Measurements from ENCODE around the gene STUM.
A peak's percentile ranks its signal among the peaks of the same experiment; 100 is the strongest.
"Not testable (repeated sequence)": the region's sequence is repeated elsewhere in the genome, so short reads cannot be mapped to it uniquely, and the experiment has no call there.

Gene STUM

GRCh38 chr1:226584164-226584563 is 35.6 kb downstream of the STUM start:
- DNase-seq: no peak

GRCh38 chr1:226586116-226586515 is 37.6 kb downstream of the STUM start:
- no peak for DNase-seq

GRCh38 chr1:226586650-226587422 is 38.3 kb downstream of the STUM start:
- no peak for DNase-seq

- DNase-seq: no peak
These were observed 39.9 kb downstream of the STUM start for GRCh38 chr1:226588484-226588883.

GRCh38 chr1:226589008-226589733 is 40.6 kb downstream of the STUM start:
- DNase-seq: peak; percentile 51

GRCh38 chr1:226590614-226591013 is 42.0 kb downstream of the STUM start:
- DNase-seq: peak; percentile 56

- DNase-seq: no peak
These were observed 45.0 kb downstream of the STUM start for GRCh38 chr1:226593541-226593940.

GRCh38 chr1:226596531-226597165 is 48.1 kb downstream of the STUM start:
- no peak for DNase-seq

- DNase-seq: no peak
These were observed 49.3 kb downstream of the STUM start for GRCh38 chr1:226597616-226598454.

- DNase-seq: no peak
These were observed 49.9 kb downstream of the STUM start for GRCh38 chr1:226598455-226598849.

GRCh38 chr1:226598955-226599354 is 50.4 kb downstream of the STUM start:
- DNase-seq: not testable (repeated sequence)

GRCh38 chr1:226599636-226600238 is 51.2 kb downstream of the STUM start:
- DNase-seq: no peak

GRCh38 chr1:226600254-226600653 is 51.7 kb downstream of the STUM start:
- DNase-seq: no peak

GRCh38 chr1:226601456-226601855 is 52.9 kb downstream of the STUM start:
- DNase-seq: no peak

GRCh38 chr1:226602186-226603021 is 53.8 kb downstream of the STUM start:
- peak; percentile 19 for DNase-seq

- DNase-seq: peak; percentile 64
These were observed 54.7 kb downstream of the STUM start for GRCh38 chr1:226603022-226603857.

GRCh38 chr1:226603858-226604559 is 55.4 kb downstream of the STUM start:
- no peak for DNase-seq

GRCh38 chr1:226604560-226605317 is 56.2 kb downstream of the STUM start:
- DNase-seq: no peak

GRCh38 chr1:226605318-226605950 is 56.9 kb downstream of the STUM start:
- no peak for DNase-seq
